Mucosa of stomach (tissue), 1 donor: ENCODE data around the gene FAM184B.
A peak's percentile ranks its signal among the peaks of the same experiment; 100 is the strongest.

Experiments
- H3K27me3 ChIP-seq: one replicate; pipeline ENCODE4 v1.7.0; 2013; ENCODE audit warnings: mild to moderate bottlenecking, low read length; ENCODE audit not compliant: control insufficient read depth, insufficient read depth
- H3K36me3 ChIP-seq: one replicate; pipeline ENCODE4 v1.7.0; 2013; ENCODE audit warnings: low read length; ENCODE audit not compliant: control insufficient read depth, insufficient read depth
- H3K4me1 ChIP-seq: one replicate; pipeline ENCODE4 v1.7.0; 2013; ENCODE audit warnings: mild to moderate bottlenecking, low read length; ENCODE audit not compliant: control insufficient read depth, insufficient read depth
- H3K4me3 ChIP-seq: one replicate; pipeline ENCODE4 v1.7.0; 2013; ENCODE audit warnings: low read length
- H3K9ac ChIP-seq: one replicate; pipeline ENCODE4 v1.7.0; 2013; ENCODE audit warnings: mild to moderate bottlenecking, low read length, moderate library complexity
- H3K9me3 ChIP-seq: one replicate; pipeline ENCODE4 v1.7.0; 2013; ENCODE audit warnings: mild to moderate bottlenecking, low read length, moderate library complexity; ENCODE audit not compliant: control insufficient read depth
- donor health status: Pancreatic carcinoma.

FAM184B gene

GRCh38 chr4:17636696-17637622 lies 144.5 kb downstream of the FAM184B start:
- no peak overlapping the region for H3K9ac ChIP-seq

GRCh38 chr4:17636341-17636695 lies 145.1 kb downstream of the FAM184B start:
- Histone ChIP-seq H3K36me3 (no peaks in the 10 kb centered on the region), H3K4me3 (no peak overlapping the region), H3K9ac (no peak overlapping the region)

More at GRCh38 chr4:17636696-17637622, 144.5 kb downstream of the FAM184B start:
- Histone ChIP-seq H3K4me1 (no peaks in the 10 kb centered on the region), H3K36me3 (no peaks in the 10 kb centered on the region), H3K9me3 (no peaks in the 10 kb centered on the region), H3K27me3 (no peaks in the 10 kb centered on the region), H3K4me3 (no peak overlapping the region)

DNA sequence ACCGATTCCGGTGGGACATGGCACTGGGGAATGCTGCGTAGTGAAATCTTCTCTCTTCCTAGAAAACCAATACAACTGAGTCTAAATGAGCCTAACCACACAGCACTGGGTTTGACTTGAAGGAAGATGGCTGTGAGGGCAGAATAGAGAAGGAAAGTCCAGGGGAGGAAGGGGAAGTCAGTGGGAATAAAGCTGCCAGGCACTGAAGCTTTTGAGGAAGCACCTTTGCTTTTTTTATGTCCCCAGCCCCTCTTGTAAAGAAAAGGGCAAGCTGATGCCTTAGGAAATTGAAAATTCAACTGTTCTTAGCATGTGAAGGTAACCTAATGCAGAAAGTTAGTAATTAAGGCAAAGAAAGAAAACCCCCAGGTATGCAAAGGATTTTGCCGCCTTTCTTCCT lies 146.4 kb downstream of the FAM184B start:
- Histone ChIP-seq H3K36me3 (no peaks in the 10 kb centered on the region), H3K9me3 (no peaks in the 10 kb centered on the region), H3K27me3 (no peaks in the 10 kb centered on the region), H3K4me1 (no peaks in the 10 kb centered on the region), H3K9ac (no peak overlapping the region), H3K4me3 (no peak overlapping the region)

More at GRCh38 chr4:17636341-17636695, 145.1 kb downstream of the FAM184B start:
- Histone ChIP-seq H3K4me1 (no peaks in the 10 kb centered on the region), H3K27me3 (no peaks in the 10 kb centered on the region), H3K9me3 (no peaks in the 10 kb centered on the region)

- H3K27me3 ChIP-seq: no peaks in the 10 kb centered on the region
- no peak overlapping the region for H3K4me3 ChIP-seq
- no peaks in the 10 kb centered on the region for H3K4me1 ChIP-seq
- no peaks in the 10 kb centered on the region for H3K9me3 ChIP-seq
- H3K36me3 ChIP-seq: no peaks in the 10 kb centered on the region
- no peak overlapping the region for H3K9ac ChIP-seq
Observed at GRCh38 chr4:17633600-17633999, 147.8 kb downstream of the FAM184B start.

GRCh38 chr4:17630228-17630627 lies 151.2 kb downstream of the FAM184B start:
- Histone ChIP-seq H3K4me1 (no peaks in the 10 kb centered on the region), H3K4me3 (no peak overlapping the region), H3K9ac (no peak overlapping the region), H3K27me3 (no peaks in the 10 kb centered on the region), H3K36me3 (no peaks in the 10 kb centered on the region), H3K9me3 (no peaks in the 10 kb centered on the region)

GRCh38 chr4:17624821-17625220 lies 156.6 kb downstream of the FAM184B start:
- Histone ChIP-seq H3K36me3 (peaks cover 5% of the 10 kb centered on the region), H3K4me1 (no peaks in the 10 kb centered on the region), H3K9me3 (no peaks in the 10 kb centered on the region)

GRCh38 chr4:17623451-17624001 lies 157.9 kb downstream of the FAM184B start:
- Histone ChIP-seq H3K9ac (no peak overlapping the region), H3K9me3 (no peaks in the 10 kb centered on the region), H3K4me1 (no peaks in the 10 kb centered on the region), H3K4me3 (no peak overlapping the region), H3K27me3 (no peaks in the 10 kb centered on the region), H3K36me3 (peaks cover 5% of the 10 kb centered on the region)

More at GRCh38 chr4:17624821-17625220, 156.6 kb downstream of the FAM184B start:
- Histone ChIP-seq H3K4me3 (no peak overlapping the region), H3K27me3 (no peaks in the 10 kb centered on the region), H3K9ac (no peak overlapping the region)

GRCh38 chr4:17619416-17620105 lies 161.9 kb downstream of the FAM184B start:
- H3K36me3 ChIP-seq: peaks cover 4% of the 10 kb centered on the region
- no peak overlapping the region for H3K4me3 ChIP-seq
- no peaks in the 10 kb centered on the region for H3K9me3 ChIP-seq
- no peak overlapping the region for H3K9ac ChIP-seq
- H3K27me3 ChIP-seq: no peaks in the 10 kb centered on the region
- peaks cover 14% of the 10 kb centered on the region for H3K4me1 ChIP-seq

GRCh38 chr4:17618926-17619325 lies 162.5 kb downstream of the FAM184B start:
- Histone ChIP-seq H3K4me1 (peaks cover 14% of the 10 kb centered on the region), H3K4me3 (no peak overlapping the region), H3K9ac (no peak overlapping the region)

DNA sequence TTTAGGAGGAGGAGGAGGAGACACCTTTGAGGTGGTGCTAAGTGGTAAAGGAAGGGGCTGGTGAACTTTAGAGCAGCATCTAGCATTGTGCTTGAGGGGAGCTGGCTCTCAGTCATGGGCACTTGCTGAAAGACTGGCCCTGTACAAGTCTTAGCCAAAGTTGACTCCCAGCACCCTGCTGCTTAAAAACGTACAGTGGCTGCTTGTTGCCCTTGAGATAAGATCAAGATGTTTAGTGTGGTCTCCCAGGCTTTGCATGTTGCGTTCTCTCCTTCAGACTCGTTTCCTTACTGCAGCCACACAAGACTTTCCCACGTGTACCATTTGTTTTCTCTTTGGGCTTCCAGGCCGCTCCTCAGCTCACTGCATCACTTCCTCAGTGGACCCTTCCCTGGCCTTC lies 165.1 kb downstream of the FAM184B start:
- H3K4me1 ChIP-seq: peaks cover 14% of the 10 kb centered on the region
- H3K27me3 ChIP-seq: no peaks in the 10 kb centered on the region
- no peaks in the 10 kb centered on the region for H3K36me3 ChIP-seq
- no peak overlapping the region for H3K9ac ChIP-seq
- H3K9me3 ChIP-seq: no peaks in the 10 kb centered on the region
- no peak overlapping the region for H3K4me3 ChIP-seq

More at GRCh38 chr4:17618926-17619325, 162.5 kb downstream of the FAM184B start:
- no peaks in the 10 kb centered on the region for H3K27me3 ChIP-seq
- no peaks in the 10 kb centered on the region for H3K36me3 ChIP-seq
- no peaks in the 10 kb centered on the region for H3K9me3 ChIP-seq

- H3K27me3 ChIP-seq: no peaks in the 10 kb centered on the region
- no peaks in the 10 kb centered on the region for H3K36me3 ChIP-seq
- H3K4me1 ChIP-seq: peaks cover 14% of the 10 kb centered on the region
Observed at GRCh38 chr4:17614416-17615299, 166.8 kb downstream of the FAM184B start, which contains the start of gene MED28. Gene MED28 (plus strand): TSS chr4:17614641. CDS start chr4:17614655, 14 bp downstream.

More at GRCh38 chr4:17614416-17615299, 166.8 kb downstream of the FAM184B start, which contains the start of gene MED28:
- peak within 1 kb of the TSS; percentile 95 for H3K9ac ChIP-seq
- no peaks in the 10 kb centered on the region for H3K9me3 ChIP-seq
- H3K4me3 ChIP-seq: peak within 1 kb of the TSS; percentile 96
